Right ventricle myocardium superior (tissue), 1 donor: ENCODE data around the gene ZBED1. TPM values are rescaled to one million over a fixed set of nuclear protein-coding genes. Genes with fewer than 3 reads are reported as not detected.

Experiments
- ATAC-seq: fragments of 200-7000 bp; cut with Tn5 transposase; one replicate; pipeline ENCODE4 v1.9.1; 2020; ENCODE audit warnings: mild to moderate bottlenecking; ENCODE audit not compliant: poor library complexity
- DNase-seq: peaks from one replicate; pipeline ENCODE4 v3.0.0-alpha.2; 2020
- intact Hi-C: fragments of 100-400 bp; cut with DNase I; formaldehyde crosslinking; loops from one replicate; pipeline ENCODE4 v1.11.2; 2022
- total RNA-seq: library from RNA; stranded (reverse); fragmentation: NEBNext Ultra II Directional; extraction: Animal tissue kit (Norgen Biotek cat#: 25700); gene quantifications from one replicate; pipeline ENCODE4 v1.2.1, GENCODE V29; 2021
- donor health status: DM: no; HTN: yes; CAD: no; lungs with severe emphysema.

The ZBED1 gene
- total RNA-seq, 1 donor from 2014 or later, result 75.7 TPM

DNA sequence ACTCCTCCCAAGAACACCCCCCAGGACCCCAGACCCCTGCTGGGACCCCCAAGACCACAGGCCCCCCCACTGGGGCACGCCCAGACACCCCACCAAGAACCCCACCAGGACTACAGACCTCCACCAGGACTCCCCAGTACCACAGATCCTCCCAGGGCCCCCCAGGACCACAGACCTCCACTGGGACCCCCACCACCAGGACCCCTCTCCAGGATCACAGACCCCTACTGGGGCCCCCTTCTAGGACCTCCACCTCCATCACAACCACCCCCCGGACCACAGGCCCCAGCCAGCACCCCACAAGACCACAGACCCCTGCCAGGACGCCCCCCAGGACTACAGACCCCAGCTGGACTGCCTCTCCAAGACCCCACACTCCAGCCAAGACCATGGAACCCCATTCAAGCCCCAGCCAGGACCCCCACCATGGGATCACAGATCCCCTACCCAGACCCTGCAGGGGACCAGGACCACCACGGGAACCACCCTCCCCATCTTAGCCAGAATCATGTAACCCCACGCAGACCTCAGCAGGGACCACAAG lies 855 bp upstream of the ZBED1 start:
- DNase-seq, result peak; percentile 28
- intact Hi-C loops, result no loop called here
- ATAC-seq, result no peak

DNA sequence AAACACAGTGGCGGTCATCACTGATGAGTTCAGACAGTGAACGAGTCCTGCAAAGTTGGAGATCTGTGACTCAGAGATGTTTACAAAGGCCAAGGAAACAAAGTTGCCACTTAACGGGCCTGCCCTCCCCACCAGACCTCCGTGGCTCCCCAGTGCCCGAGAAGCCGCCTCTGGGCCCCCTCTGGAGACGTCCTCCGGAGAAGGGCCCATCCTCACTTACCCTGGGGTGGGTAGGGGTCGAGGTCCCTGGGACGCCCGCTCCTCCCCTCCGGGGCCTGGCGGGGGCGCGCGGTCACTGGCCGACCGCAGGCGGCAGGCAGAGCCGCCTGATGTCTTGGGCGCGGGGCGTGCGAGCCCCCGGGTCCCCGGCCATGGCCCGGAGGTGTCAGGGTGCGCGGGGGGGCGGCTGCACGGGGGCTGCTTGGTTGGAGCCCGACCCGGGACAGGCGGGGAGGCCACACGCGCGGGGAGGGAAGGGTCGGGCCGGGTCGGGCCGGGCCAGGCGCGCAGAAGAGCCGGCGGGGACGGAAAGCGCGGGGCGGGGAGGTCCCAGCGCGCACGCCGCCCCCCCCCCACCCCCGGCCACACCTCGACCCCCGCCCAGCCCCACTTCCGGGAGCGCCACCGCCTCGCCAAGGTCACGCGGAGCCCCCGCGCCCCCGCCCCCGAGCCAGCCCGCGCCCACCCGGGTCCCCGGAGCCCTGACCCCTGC lies 529 bp downstream of the ZBED1 start:
- intact Hi-C loops, result no loop called here
- peak; percentile 54 for ATAC-seq
- no peak for DNase-seq

DNA sequence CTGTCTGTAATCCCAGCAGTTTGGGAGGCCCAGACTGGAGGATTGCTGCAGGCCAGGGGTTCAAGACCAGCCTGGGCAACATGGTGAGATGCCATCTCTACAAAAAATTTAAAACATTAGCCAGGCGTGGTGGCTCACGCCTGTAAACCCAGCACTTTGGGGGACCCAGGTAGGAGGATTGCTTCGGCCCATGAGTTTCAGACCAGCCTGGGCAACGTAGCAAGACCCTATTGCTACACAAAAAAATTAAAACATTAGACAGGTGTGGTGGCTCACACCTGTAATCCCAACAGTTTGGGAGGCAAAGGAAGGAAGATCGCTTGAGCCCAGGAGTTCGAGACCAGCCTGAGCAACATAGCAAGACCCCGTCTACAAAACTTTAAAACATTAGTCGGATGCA lies 1.3 kb downstream of the ZBED1 start:
- ATAC-seq (no peak), DNase-seq (no peak)
- intact Hi-C loops, result no loop called here

GRCh38 chrX:2498781-2499302 lies 1.9 kb downstream of the ZBED1 start:
- peak; percentile 70 for ATAC-seq
- intact Hi-C loops, result no loop called here
- peak; percentile 56 for DNase-seq

GRCh38 chrX:2497961-2498780 lies 2.6 kb downstream of the ZBED1 start:
- intact Hi-C loops, result no loop called here
- ATAC-seq (peak; percentile 65), DNase-seq (peak; percentile 30)

GRCh38 chrX:2495595-2495994 lies 5.2 kb downstream of the ZBED1 start:
- DNase-seq (no peak), ATAC-seq (no peak)
- intact Hi-C loops, result no loop called here

DNA sequence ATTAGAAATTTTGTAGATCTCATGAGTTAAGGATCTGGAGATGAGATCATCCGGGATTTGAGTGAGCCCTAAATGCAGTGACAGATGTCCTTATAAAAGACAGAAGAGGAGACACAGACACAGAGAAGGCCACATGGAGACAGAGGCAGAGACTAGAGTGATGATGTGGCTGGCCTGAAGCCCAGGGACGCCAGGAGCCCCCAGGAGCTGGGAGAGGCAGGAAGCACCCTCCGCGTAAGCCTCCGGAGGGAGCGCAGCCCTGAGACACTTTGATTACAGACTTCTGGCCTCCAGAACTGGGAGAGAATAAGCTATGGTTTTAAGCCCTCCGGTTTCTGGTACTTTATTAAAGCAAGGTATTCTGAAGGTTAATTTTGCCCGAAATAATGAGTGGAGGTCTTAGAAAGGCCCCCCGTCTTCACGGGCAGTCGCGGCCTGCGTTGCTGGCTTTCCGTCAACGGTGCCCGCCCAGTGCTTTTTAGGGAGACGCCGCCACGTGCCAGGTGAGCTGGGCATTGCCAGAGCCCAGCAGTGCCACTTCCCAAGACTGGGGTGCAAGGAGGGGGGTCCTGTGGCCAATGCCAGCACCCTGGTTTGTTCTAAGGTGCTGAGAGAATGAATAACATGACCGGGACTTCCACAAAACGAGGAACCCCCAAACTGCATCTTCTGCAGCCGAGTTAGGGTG lies 8.1 kb downstream of the ZBED1 start:
- ATAC-seq, result peak; percentile 40
- intact Hi-C loops, result no loop called here
- no peak for DNase-seq

DNA sequence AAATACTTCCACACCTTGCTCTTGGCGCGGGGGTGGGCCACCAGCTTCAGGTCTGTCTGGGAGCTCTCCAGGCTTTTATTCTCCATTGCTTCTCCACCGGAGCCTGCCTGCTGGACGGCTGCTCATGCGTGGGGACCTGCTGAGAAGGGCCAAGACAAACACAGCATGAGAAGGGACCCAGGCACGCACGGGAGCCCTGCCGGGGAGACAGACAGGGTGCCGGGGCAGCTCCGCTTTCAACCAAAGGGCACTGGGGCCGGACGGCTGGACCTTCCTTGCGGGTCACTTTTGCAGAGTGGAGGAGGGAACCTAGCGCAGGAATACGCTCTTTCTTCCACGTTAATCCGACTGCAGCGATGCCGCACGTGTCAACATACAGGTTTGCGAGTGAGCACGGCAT lies 10.1 kb downstream of the ZBED1 start:
- ATAC-seq (no peak), DNase-seq (no peak)
- intact Hi-C loops, result no loop called here

DNA sequence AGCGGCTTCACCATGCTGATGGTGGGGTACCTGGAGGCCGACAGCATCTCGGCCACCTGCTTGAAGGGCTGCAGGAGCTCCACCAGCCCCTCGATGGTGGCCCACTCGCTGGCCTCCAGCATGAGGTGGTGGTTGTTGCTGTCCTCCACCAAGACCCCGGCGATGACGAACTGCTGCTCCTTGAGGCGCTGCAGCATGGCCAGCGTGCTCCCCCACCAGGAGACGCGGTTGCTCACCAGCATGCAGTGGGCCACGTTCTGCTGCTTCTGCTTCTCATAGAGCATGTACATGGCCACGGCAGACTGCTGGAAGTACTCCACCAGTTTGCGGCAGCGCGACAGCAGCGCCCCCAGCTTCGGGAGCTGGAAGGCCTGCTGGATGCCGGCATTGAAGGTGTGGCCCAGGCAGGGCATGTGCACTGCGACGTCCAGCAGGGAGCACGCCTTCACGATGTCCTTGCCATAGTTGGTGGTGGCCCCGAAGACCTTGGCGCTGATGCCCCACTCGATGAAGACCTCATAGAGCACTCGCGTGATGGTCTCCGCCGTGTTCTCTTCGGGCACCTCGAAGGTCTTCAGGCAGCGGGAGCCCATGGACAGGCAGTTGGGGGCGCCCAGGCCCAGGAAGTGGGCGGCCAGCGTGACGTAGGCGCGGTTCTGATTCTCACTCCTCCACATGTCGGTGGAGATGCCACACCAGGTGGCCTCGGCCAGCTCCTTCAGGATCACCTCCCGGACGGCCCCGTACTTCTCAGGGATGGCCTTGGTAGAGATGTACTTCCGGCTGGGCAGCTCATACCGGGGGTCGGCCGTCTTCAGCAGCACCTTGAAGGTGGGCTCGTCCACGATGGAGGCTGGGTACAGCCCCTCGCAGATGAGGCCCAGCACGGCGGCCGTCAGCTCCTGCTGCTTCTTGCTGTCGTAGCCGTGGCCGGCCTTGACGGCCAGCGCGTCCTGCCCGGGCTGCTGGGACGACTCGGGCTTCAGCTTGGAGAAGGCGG lies 11.0 kb downstream of the ZBED1 start:
- intact Hi-C loops, result no loop called here
- DNase-seq (no peak), ATAC-seq (no peak)

DNA sequence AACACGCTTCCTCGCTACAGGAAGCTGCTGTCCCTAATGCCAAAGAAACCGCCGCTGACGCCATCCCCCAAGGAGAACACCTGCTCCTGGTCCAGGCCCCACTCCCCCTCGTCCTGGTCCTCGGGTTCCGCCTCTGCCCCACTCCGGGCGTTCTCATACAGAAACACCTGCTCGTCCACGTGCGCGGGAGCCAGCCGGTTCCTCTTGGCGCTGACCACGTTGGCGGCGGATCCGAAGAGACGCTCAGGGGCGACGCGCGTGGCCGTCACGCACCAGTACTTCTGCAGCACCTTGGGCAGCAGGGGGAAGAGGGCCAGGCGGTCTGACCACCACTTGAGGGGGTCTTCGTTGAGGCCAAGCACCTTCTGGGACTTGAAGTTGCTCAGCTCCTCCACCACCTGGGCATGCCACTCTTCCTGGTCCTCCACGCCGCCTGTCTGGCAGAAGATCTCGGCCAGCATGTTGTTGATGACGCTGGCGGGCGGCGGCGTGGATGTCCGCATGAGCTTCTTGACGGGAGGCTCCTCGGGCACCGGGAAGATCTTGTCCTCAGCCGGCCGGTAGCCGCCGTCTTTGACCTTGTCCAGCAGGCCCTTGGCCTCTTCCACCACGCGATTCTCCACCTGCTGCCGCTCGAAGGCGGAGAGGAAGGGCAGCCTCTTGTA lies 12.0 kb downstream of the ZBED1 start:
- no peak for ATAC-seq
- intact Hi-C loops, result no loop called here
- no peak for DNase-seq

GRCh38 chrX:2487366-2487765 lies 13.4 kb downstream of the ZBED1 start:
- DNase-seq (no peak), ATAC-seq (no peak)
- intact Hi-C loops, result no loop called here

GRCh38 chrX:2486476-2487133 lies 14.2 kb downstream of the ZBED1 start:
- intact Hi-C loops, result no loop called here
- DNase-seq (no peak), ATAC-seq (no peak)

DNA sequence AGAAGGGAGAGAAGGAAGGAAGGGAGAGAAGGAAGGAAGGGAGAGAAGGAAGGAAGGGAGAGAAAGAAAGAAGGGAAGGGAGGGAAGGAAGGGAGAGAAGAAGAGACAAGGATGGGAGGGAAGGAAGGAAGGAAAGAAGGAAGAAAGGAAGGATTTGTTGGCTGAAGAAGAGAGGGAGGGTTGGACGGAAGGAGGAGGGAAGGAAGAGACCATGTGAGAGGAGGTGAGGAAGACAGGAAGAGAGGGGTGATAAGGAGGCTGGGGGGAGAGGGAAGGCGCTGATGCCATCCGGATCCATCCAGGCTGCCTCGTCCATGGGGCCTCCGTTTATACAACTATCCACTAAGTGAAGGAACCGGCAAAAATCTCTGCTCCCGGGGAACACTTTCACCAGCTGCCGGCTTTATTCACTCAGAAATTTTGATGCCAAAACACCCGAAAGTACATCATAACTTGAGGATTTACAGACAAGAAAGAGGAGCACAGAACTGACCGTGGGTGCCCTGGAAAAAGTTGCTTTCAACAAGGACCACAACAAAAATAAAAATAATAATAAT lies 14.9 kb downstream of the ZBED1 start:
- ATAC-seq (no peak), DNase-seq (no peak)
- intact Hi-C loops, result no loop called here

DNA sequence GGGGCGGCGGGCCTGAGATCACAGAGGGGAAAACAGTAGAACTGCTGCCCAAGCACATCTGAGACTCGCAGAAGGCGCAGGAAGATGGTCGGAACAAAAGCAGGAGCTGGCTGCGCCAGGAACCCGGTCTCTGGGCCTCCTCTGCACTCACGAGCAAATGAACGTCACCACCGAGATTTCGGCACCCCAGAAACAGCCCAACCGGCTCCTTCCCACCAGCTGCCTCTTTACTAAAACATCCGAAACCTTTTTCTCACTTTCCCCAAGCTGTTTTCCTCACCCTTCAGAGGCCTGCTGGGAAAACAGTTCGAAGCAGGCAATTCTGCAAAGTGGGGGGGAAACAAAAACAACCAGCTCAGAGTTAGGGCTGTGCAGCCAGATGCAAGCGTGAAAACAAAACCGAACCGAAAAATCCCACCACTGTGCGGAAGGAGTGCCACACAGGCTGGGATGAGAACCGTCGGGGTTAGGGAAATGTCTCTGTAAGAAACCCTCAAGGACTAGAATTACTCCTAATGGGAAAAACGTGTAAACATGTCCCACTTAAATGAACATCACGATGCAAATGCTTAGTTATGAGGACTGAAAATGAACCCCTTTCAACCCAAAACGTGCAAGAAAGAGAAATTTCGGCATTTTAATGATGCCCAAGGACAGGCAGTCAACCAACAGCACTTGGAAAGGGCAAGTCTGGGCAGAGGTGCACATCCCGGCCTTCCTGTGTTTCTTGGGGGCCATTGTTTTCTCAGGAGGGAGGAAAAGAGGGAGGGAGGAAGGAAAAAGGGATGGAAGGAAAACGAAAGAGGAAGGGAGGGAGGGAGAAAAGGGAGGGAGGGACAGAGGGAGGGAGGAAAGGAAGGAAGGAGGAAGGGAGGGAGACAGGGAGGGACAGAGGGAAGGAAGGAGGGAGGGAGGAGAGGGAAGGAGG lies 15.8 kb downstream of the ZBED1 start:
- ATAC-seq (peak; percentile 56), DNase-seq (peak; percentile 61)
- intact Hi-C loops, result no loop called here

GRCh38 chrX:2484256-2484655 lies 16.5 kb downstream of the ZBED1 start:
- DNase-seq, result no peak
- intact Hi-C loops, result no loop called here
- ATAC-seq, result peak; percentile 42
